Activated naive CD8-positive, alpha-beta T cell treated with anti-CD3 and anti-CD28 coated beads, Interleukin-2, amount 50 U/mL, for 24 hours (primary cell): ENCODE results near the gene LRRC3C.
"Not testable (repeated sequence)": the region's sequence is repeated elsewhere in the genome, so short reads cannot be mapped to it uniquely, and the experiment has no call there.

ENCODE experiments used
- ATAC-seq: fragments of 150-1000 bp; cut with Tn5 transposase; one replicate; pipeline ENCODE4 v1.10.0; 2021
- DNase-seq: peaks from one replicate; pipeline ENCODE4 v3.0.0; 2021
- H3K27ac Mint-ChIP-seq: one replicate; pipeline ENCODE4 v1.8.0; 2021; ENCODE audit warnings: mild to moderate bottlenecking, mixed read lengths
- H3K27me3 Mint-ChIP-seq: one replicate; pipeline ENCODE4 v1.8.0; 2021; ENCODE audit warnings: mixed read lengths
- H3K36me3 Mint-ChIP-seq: one replicate; pipeline ENCODE4 v1.8.0; 2021; ENCODE audit warnings: low read depth, mixed read lengths
- H3K4me1 Mint-ChIP-seq: one replicate; pipeline ENCODE4 v1.8.0; 2021; ENCODE audit warnings: mixed read lengths
- H3K4me3 Mint-ChIP-seq: one replicate; pipeline ENCODE4 v1.8.0; 2021; ENCODE audit warnings: mild to moderate bottlenecking, moderate library complexity, mixed read lengths
- H3K9me3 Mint-ChIP-seq: one replicate; pipeline ENCODE4 v1.8.0; 2021; ENCODE audit warnings: mixed read lengths

The LRRC3C gene

GRCh38 chr17:39929646-39930407 is 2.3 kb downstream of the LRRC3C start:
- Mint-ChIP-seq H3K4me1 (peaks cover 41% of the 10 kb centered on the region), H3K27ac (no peak overlapping the region), H3K27me3 (no peaks in the 10 kb centered on the region), H3K36me3 (no peaks in the 10 kb centered on the region), H3K4me3 (peak overlapping the region; percentile 65), H3K9me3 (no peaks in the 10 kb centered on the region)
- ATAC-seq (no peak), DNase-seq (no peak)

GRCh38 chr17:39933912-39934311 is 6.4 kb downstream of the LRRC3C start:
- no peaks in the 10 kb centered on the region for H3K36me3 Mint-ChIP-seq
- H3K27me3 Mint-ChIP-seq: no peaks in the 10 kb centered on the region
- ATAC-seq: no peak
- no peak overlapping the region for H3K4me3 Mint-ChIP-seq
- no peak for DNase-seq
- H3K9me3 Mint-ChIP-seq: no peaks in the 10 kb centered on the region
- peaks cover 11% of the 10 kb centered on the region for H3K4me1 Mint-ChIP-seq
- no peak overlapping the region for H3K27ac Mint-ChIP-seq

- no peaks in the 10 kb centered on the region for H3K9me3 Mint-ChIP-seq
- peaks cover 11% of the 10 kb centered on the region for H3K4me1 Mint-ChIP-seq
- no peak for ATAC-seq
- no peak overlapping the region for H3K27ac Mint-ChIP-seq
- no peaks in the 10 kb centered on the region for H3K27me3 Mint-ChIP-seq
- no peak for DNase-seq
- no peaks in the 10 kb centered on the region for H3K36me3 Mint-ChIP-seq
- no peak overlapping the region for H3K4me3 Mint-ChIP-seq
Observed at GRCh38 chr17:39934324-39934723, 6.8 kb downstream of the LRRC3C start.

GRCh38 chr17:39935909-39936308 is 8.4 kb downstream of the LRRC3C start:
- no peaks in the 10 kb centered on the region for H3K36me3 Mint-ChIP-seq
- H3K9me3 Mint-ChIP-seq: no peaks in the 10 kb centered on the region
- DNase-seq (no peak), ATAC-seq (no peak)
- peaks cover 18% of the 10 kb centered on the region for H3K4me1 Mint-ChIP-seq
- H3K27ac Mint-ChIP-seq: no peak overlapping the region
- no peak overlapping the region for H3K4me3 Mint-ChIP-seq
- no peaks in the 10 kb centered on the region for H3K27me3 Mint-ChIP-seq

- no peak overlapping the region for H3K4me3 Mint-ChIP-seq
Observed at GRCh38 chr17:39937447-39937846, 9.9 kb downstream of the LRRC3C start.

GRCh38 chr17:39938140-39938869 is 10.8 kb downstream of the LRRC3C start:
- no peaks in the 10 kb centered on the region for H3K9me3 Mint-ChIP-seq
- ATAC-seq: no peak
- H3K27ac Mint-ChIP-seq: no peak overlapping the region
- DNase-seq: no peak
- no peak overlapping the region for H3K4me3 Mint-ChIP-seq
- no peaks in the 10 kb centered on the region for H3K36me3 Mint-ChIP-seq
- no peaks in the 10 kb centered on the region for H3K27me3 Mint-ChIP-seq
- peaks cover 20% of the 10 kb centered on the region for H3K4me1 Mint-ChIP-seq

More at GRCh38 chr17:39937447-39937846, 9.9 kb downstream of the LRRC3C start:
- H3K27ac Mint-ChIP-seq: no peak overlapping the region
- ATAC-seq (no peak), DNase-seq (no peak)
- H3K4me1 Mint-ChIP-seq: peaks cover 21% of the 10 kb centered on the region
- no peaks in the 10 kb centered on the region for H3K9me3 Mint-ChIP-seq
- no peaks in the 10 kb centered on the region for H3K36me3 Mint-ChIP-seq
- no peaks in the 10 kb centered on the region for H3K27me3 Mint-ChIP-seq

GRCh38 chr17:39939106-39939505 is 11.6 kb downstream of the LRRC3C start:
- ATAC-seq: no peak
- Mint-ChIP-seq H3K4me1 (peaks cover 20% of the 10 kb centered on the region), H3K4me3 (no peak overlapping the region), H3K27me3 (no peaks in the 10 kb centered on the region), H3K9me3 (no peaks in the 10 kb centered on the region), H3K36me3 (no peaks in the 10 kb centered on the region), H3K27ac (no peak overlapping the region)
- DNase-seq: no peak

GRCh38 chr17:39939588-39940419 is 12.3 kb downstream of the LRRC3C start:
- Mint-ChIP-seq H3K9me3 (no peaks in the 10 kb centered on the region), H3K27me3 (no peaks in the 10 kb centered on the region), H3K4me3 (no peak overlapping the region), H3K27ac (peak overlapping the region; percentile 49), H3K36me3 (no peaks in the 10 kb centered on the region), H3K4me1 (peaks cover 20% of the 10 kb centered on the region)
- ATAC-seq (peak; percentile 97), DNase-seq (peak; percentile 45)

GRCh38 chr17:39943702-39944392 is 16.3 kb downstream of the LRRC3C start:
- H3K9me3 Mint-ChIP-seq: no peaks in the 10 kb centered on the region
- ATAC-seq (no peak), DNase-seq (no peak)
- no peaks in the 10 kb centered on the region for H3K27me3 Mint-ChIP-seq
- no peaks in the 10 kb centered on the region for H3K36me3 Mint-ChIP-seq
- H3K27ac Mint-ChIP-seq: no peak overlapping the region
- no peak overlapping the region for H3K4me3 Mint-ChIP-seq
- H3K4me1 Mint-ChIP-seq: peaks cover 32% of the 10 kb centered on the region

GRCh38 chr17:39944393-39944711 is 16.8 kb downstream of the LRRC3C start:
- H3K27ac Mint-ChIP-seq: no peak overlapping the region
- DNase-seq (no peak), ATAC-seq (no peak)
- H3K36me3 Mint-ChIP-seq: no peaks in the 10 kb centered on the region
- H3K27me3 Mint-ChIP-seq: no peaks in the 10 kb centered on the region
- no peaks in the 10 kb centered on the region for H3K9me3 Mint-ChIP-seq
- H3K4me3 Mint-ChIP-seq: no peak overlapping the region
- H3K4me1 Mint-ChIP-seq: peaks cover 32% of the 10 kb centered on the region

- H3K4me1 Mint-ChIP-seq: peaks cover 21% of the 10 kb centered on the region
- H3K4me3 Mint-ChIP-seq: no peak overlapping the region
- no peak for DNase-seq
- no peaks in the 10 kb centered on the region for H3K36me3 Mint-ChIP-seq
- H3K27me3 Mint-ChIP-seq: no peaks in the 10 kb centered on the region
- ATAC-seq: no peak
- H3K27ac Mint-ChIP-seq: no peak overlapping the region
- no peaks in the 10 kb centered on the region for H3K9me3 Mint-ChIP-seq
Observed at GRCh38 chr17:39946551-39947330, 19.2 kb downstream of the LRRC3C start.

- H3K27me3 Mint-ChIP-seq, H3K4me3 Mint-ChIP-seq, ATAC-seq, H3K27ac Mint-ChIP-seq, H3K9me3 Mint-ChIP-seq, H3K36me3 Mint-ChIP-seq, DNase-seq: not testable (repeated sequence)
- peaks cover 25% of the 10 kb centered on the region for H3K4me1 Mint-ChIP-seq
Observed at GRCh38 chr17:39948489-39948828, 20.9 kb downstream of the LRRC3C start.

- no peaks in the 10 kb centered on the region for H3K36me3 Mint-ChIP-seq
- DNase-seq (no peak), ATAC-seq (no peak)
- H3K9me3 Mint-ChIP-seq: no peaks in the 10 kb centered on the region
- no peak overlapping the region for H3K27ac Mint-ChIP-seq
- H3K4me1 Mint-ChIP-seq: peaks cover 27% of the 10 kb centered on the region
- H3K4me3 Mint-ChIP-seq: no peak overlapping the region
- H3K27me3 Mint-ChIP-seq: no peaks in the 10 kb centered on the region
Observed at GRCh38 chr17:39949028-39949427, 21.5 kb downstream of the LRRC3C start.

- no peak for DNase-seq
- Mint-ChIP-seq H3K27ac (no peak overlapping the region), H3K9me3 (no peaks in the 10 kb centered on the region), H3K36me3 (no peaks in the 10 kb centered on the region), H3K4me1 (peaks cover 27% of the 10 kb centered on the region), H3K4me3 (no peak overlapping the region), H3K27me3 (no peaks in the 10 kb centered on the region)
- ATAC-seq: no peak
Observed at GRCh38 chr17:39950871-39951348, 23.4 kb downstream of the LRRC3C start.
